ENCODE data around the gene FAM3B.

GRCh38 chr21:41402796-41403195 is 86.2 kb downstream of the FAM3B start:
- TF ChIP-seq SIN3A (IDR thresholded peaks at IDR 0.05; ENCODE audit: borderline replicate concordance, insufficient read depth, low read depth, low read length), result no peak
- no peak for TF ChIP-seq CTCF (IDR thresholded peaks at IDR 0.05)
- no peak for TF ChIP-seq POLR2AphosphoS5 (IDR thresholded peaks at IDR 0.05; ENCODE audit: low read depth, low read length)
- no peak for TF ChIP-seq REST (IDR thresholded peaks at IDR 0.05; ENCODE audit: insufficient read depth in 1 of 2, low read depth in 2 of 2, low read length in 1 of 2)
